ENCODE results near the gene ZNF385A. TPM values are rescaled to one million over a fixed set of nuclear protein-coding genes. Genes with fewer than 3 reads are reported as not detected.

ZNF385A gene
- total and polyA plus RNA-seq, 7 experiments from 2014 or later = 0.39 to 69.9 (median 1.4) TPM

GRCh38 chr12:54383041-54383609 is 1.4 kb downstream of the ZNF385A start:
- H3K4me1 ChIP-seq (ENCODE audit: control insufficient read depth in 2 of 2, insufficient read depth in 2 of 2, low read length in 2 of 2) = peaks cover 0 to 3% of the 10 kb centered on the region in 2 donors
- intact Hi-C loops (cut with micrococcal nuclease) = no loop called here
- H3K4me3 Mint-ChIP-seq = no peak overlapping the region
- H3K36me3 Mint-ChIP-seq = no peaks in the 10 kb centered on the region
- peaks cover 0 to 1% (median 0%) of the 10 kb centered on the region in 11 donors for H3K9me3 Mint-ChIP-seq
- DNase-seq (no peak), ATAC-seq (peak; percentile 77)
- H3K27ac ChIP-seq (ENCODE audit: low read depth, low read length) = no peak overlapping the region
- no peaks in the 10 kb centered on the region for H3K27me3 ChIP-seq (ENCODE audit: control insufficient read depth in 2 of 2, insufficient read depth in 2 of 2, low read length in 2 of 2)
- H3K36me3 ChIP-seq (ENCODE audit: control insufficient read depth in 2 of 3, insufficient read depth in 3 of 3, low read length in 3 of 3) = no peaks in the 10 kb centered on the region
- no peak overlapping the region for H3K27ac Mint-ChIP-seq
- ChIA-PET CTCF (interaction anchor here (0.9 to 5.5 kb wide), 3 partner anchors 15 to 55 kb away, joined by 3 to 31 read pairs (median 7); no protein-coding TSS in a partner anchor), POLR2A (no interaction called here)
- H3K27me3 Mint-ChIP-seq = peaks cover 0 to 5% (median 0%) of the 10 kb centered on the region in 5 donors
- peaks cover 6 to 18% (median 11%) of the 10 kb centered on the region in 7 donors for H3K4me1 Mint-ChIP-seq
- H3K4me3 ChIP-seq (ENCODE audit: low read length) = no peak overlapping the region
- no peaks in the 10 kb centered on the region for H3K9me3 ChIP-seq (ENCODE audit: control insufficient read depth in 2 of 3, low read length in 3 of 3)

DNA sequence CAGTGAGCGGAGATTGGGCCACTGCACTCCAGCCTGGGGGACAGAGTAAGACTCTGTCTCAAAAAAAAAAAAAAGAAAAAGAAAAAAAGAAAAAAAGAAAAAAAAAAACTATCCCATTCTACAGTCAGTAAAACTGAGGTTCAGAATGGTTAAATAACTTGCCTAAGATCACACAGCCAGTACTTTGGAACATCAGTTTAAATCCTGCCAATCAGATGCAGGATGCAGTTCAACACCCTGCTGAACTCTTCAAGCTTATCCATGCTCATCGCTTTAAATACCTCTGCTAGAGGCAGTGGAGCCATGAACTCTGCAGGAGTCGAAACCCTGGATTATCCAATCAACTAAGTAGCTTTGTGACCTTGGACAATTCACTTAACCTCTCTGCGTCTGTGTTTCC is 3.4 kb downstream of the ZNF385A start:
- POLR2A ChIA-PET = no interaction called here
- H3K27ac ChIP-seq (ENCODE audit: low read depth, low read length) = no peak overlapping the region
- no peak overlapping the region for H3K4me3 Mint-ChIP-seq
- peaks cover 0 to 5% (median 0%) of the 10 kb centered on the region in 5 donors for H3K27me3 Mint-ChIP-seq
- intact Hi-C loops (cut with micrococcal nuclease) = no loop called here
- H3K4me1 ChIP-seq (ENCODE audit: control insufficient read depth in 2 of 2, insufficient read depth in 2 of 2, low read length in 2 of 2) = peaks cover 0 to 3% of the 10 kb centered on the region in 2 donors
- ATAC-seq (no peak), DNase-seq (no peak)
- no peak overlapping the region for H3K4me3 ChIP-seq (ENCODE audit: low read length)
- no peak overlapping the region for H3K27ac Mint-ChIP-seq
- no peaks in the 10 kb centered on the region for H3K27me3 ChIP-seq (ENCODE audit: control insufficient read depth in 2 of 2, insufficient read depth in 2 of 2, low read length in 2 of 2)
- H3K9me3 Mint-ChIP-seq = peaks cover 0 to 1% (median 0%) of the 10 kb centered on the region in 11 donors
- CTCF ChIA-PET = interaction anchor here (0.5 to 5.5 kb wide), 12 partner anchors 10 to 1994 kb away, joined by 3 to 31 read pairs (median 4); no protein-coding TSS in a partner anchor
- H3K4me1 Mint-ChIP-seq = peaks cover 6 to 15% (median 6%) of the 10 kb centered on the region in 7 donors
- H3K36me3 ChIP-seq (ENCODE audit: control insufficient read depth in 2 of 3, insufficient read depth in 3 of 3, low read length in 3 of 3) = no peaks in the 10 kb centered on the region
- H3K36me3 Mint-ChIP-seq = no peaks in the 10 kb centered on the region
- H3K9me3 ChIP-seq (ENCODE audit: control insufficient read depth in 2 of 3, low read length in 3 of 3) = no peaks in the 10 kb centered on the region

DNA sequence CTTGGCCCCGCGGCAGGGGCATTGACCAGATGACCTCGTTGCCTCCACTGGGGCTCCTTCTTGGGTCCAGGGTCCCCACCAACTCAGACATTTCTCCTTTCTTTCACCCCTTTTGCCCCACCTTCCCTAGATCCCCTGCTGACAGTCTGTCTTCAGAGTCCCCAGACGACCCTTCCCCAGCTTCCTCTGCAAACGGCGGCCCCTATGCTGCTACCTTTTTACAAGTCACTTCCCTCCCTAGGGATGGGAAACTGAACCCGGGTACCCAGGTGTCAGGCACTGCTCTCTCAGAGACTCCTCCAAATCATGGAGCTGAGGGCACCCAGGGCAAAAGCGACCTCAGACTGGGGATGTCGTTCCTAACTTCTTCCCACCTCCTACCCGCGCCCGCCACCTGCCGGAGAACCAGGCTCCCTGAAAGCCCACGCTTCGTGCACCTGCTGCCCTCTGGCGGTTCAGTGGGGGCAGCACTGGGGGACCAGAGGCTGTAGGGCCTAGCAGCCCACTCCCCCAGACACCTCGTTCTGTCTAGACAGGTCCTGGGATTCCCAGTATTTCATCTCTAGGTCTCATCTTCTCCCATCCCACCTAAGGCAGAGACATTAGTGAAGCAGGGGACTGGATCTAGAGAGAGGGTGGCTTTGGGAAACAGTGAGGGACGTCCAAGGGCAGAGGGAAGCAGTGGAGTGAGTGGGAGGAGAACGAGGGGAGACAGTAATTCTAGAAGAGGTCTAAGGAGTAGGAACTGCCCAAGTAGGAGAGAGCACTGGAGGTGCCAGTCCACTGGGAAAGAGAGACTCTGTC is 4.9 kb downstream of the ZNF385A start:
- peaks cover 0 to 1% (median 0%) of the 10 kb centered on the region in 11 donors for H3K9me3 Mint-ChIP-seq
- no peaks in the 10 kb centered on the region for H3K9me3 ChIP-seq (ENCODE audit: control insufficient read depth in 2 of 3, low read length in 3 of 3)
- intact Hi-C loops (cut with micrococcal nuclease) = loop anchor here (1.0 to 10.0 kb wide), 6 partner anchors 11 to 375 kb away; partner anchors contain the start of genes HOXC8 (in 1 of the 2) and HOXC9 (in 1 of the 2)
- H3K27me3 ChIP-seq (ENCODE audit: control insufficient read depth in 2 of 2, insufficient read depth in 2 of 2, low read length in 2 of 2) = no peaks in the 10 kb centered on the region
- H3K36me3 Mint-ChIP-seq = no peaks in the 10 kb centered on the region
- H3K4me3 ChIP-seq (ENCODE audit: low read length) = no peak overlapping the region
- ChIA-PET CTCF (interaction anchor here (0.7 to 5.5 kb wide), 31 partner anchors 8 to 161 kb away, joined by 3 to 31 read pairs (median 4); no protein-coding TSS in a partner anchor), POLR2A (interaction anchor here (0.7 to 3.0 kb wide), 3 partner anchors 9 to 99 kb away, joined by 3 to 12 read pairs (median 3); partner anchors contain the start of genes CBX5 and HNRNPA1)
- H3K4me3 Mint-ChIP-seq = peak overlapping the region; percentile 43 to 79 (median 59)
- peaks cover 6 to 19% (median 6%) of the 10 kb centered on the region in 7 donors for H3K4me1 Mint-ChIP-seq
- no peaks in the 10 kb centered on the region for H3K36me3 ChIP-seq (ENCODE audit: control insufficient read depth in 2 of 3, insufficient read depth in 3 of 3, low read length in 3 of 3)
- H3K27ac ChIP-seq (ENCODE audit: low read depth, low read length) = no peak overlapping the region
- peak overlapping the region in 3 of 9 donors; percentile 0 to 46 (median 38) for H3K27ac Mint-ChIP-seq
- DNase-seq = peak; percentile 73 to 93 (median 84)
- ATAC-seq = peak; percentile 87
- peaks cover 0 to 3% of the 10 kb centered on the region in 2 donors for H3K4me1 ChIP-seq (ENCODE audit: control insufficient read depth in 2 of 2, insufficient read depth in 2 of 2, low read length in 2 of 2)
- peaks cover 0 to 5% (median 0%) of the 10 kb centered on the region in 5 donors for H3K27me3 Mint-ChIP-seq

- Mint-ChIP-seq H3K4me3 (peak overlapping the region in 6 of 10 donors; percentile 21 to 79 (median 67)), H3K9me3 (no peaks in the 10 kb centered on the region), H3K36me3 (no peaks in the 10 kb centered on the region), H3K27ac (peak overlapping the region in 1 of 9 donors; percentile 30), H3K4me1 (peaks cover 6 to 19% (median 6%) of the 10 kb centered on the region in 7 donors), H3K27me3 (peaks cover 0 to 5% (median 0%) of the 10 kb centered on the region in 5 donors)
- no peaks in the 10 kb centered on the region for H3K9me3 ChIP-seq (ENCODE audit: control insufficient read depth in 2 of 3, low read length in 3 of 3)
- H3K4me1 ChIP-seq (ENCODE audit: control insufficient read depth in 2 of 2, insufficient read depth in 2 of 2, low read length in 2 of 2) = peaks cover 0 to 3% of the 10 kb centered on the region in 2 donors
- ChIA-PET POLR2A (interaction anchor here (0.7 to 3.0 kb wide), 3 partner anchors 9 to 99 kb away, joined by 3 to 12 read pairs (median 3); partner anchors contain the start of genes CBX5 and HNRNPA1), CTCF (interaction anchor here (0.6 to 5.5 kb wide), 29 partner anchors 8 to 160 kb away, joined by 3 to 31 read pairs (median 4); no protein-coding TSS in a partner anchor)
- ATAC-seq (no peak), DNase-seq (peak in 1 of 9 donors; percentile 59)
- intact Hi-C loops (cut with micrococcal nuclease) = loop anchor here (1.0 to 10.0 kb wide), 6 partner anchors 11 to 374 kb away; partner anchors contain the start of genes HOXC8 (in 1 of the 2) and HOXC9 (in 1 of the 2)
- no peaks in the 10 kb centered on the region for H3K36me3 ChIP-seq (ENCODE audit: control insufficient read depth in 2 of 3, insufficient read depth in 3 of 3, low read length in 3 of 3)
- no peak overlapping the region for H3K4me3 ChIP-seq (ENCODE audit: low read length)
- H3K27ac ChIP-seq (ENCODE audit: low read depth, low read length) = no peak overlapping the region
- H3K27me3 ChIP-seq (ENCODE audit: control insufficient read depth in 2 of 2, insufficient read depth in 2 of 2, low read length in 2 of 2) = no peaks in the 10 kb centered on the region
Observed at GRCh38 chr12:54378796-54379397, 5.6 kb downstream of the ZNF385A start.

GRCh38 chr12:54377797-54378515 is 6.6 kb downstream of the ZNF385A start:
- Histone ChIP-seq H3K9me3 (ENCODE audit: control insufficient read depth in 2 of 3, low read length in 3 of 3) (no peaks in the 10 kb centered on the region), H3K4me3 (ENCODE audit: low read length) (no peak overlapping the region), H3K36me3 (ENCODE audit: control insufficient read depth in 2 of 3, insufficient read depth in 3 of 3, low read length in 3 of 3) (no peaks in the 10 kb centered on the region), H3K27me3 (ENCODE audit: control insufficient read depth in 2 of 2, insufficient read depth in 2 of 2, low read length in 2 of 2) (no peaks in the 10 kb centered on the region), H3K27ac (ENCODE audit: low read depth, low read length) (no peak overlapping the region), H3K4me1 (ENCODE audit: control insufficient read depth in 2 of 2, insufficient read depth in 2 of 2, low read length in 2 of 2) (peaks cover 0 to 3% of the 10 kb centered on the region in 2 donors)
- peaks cover 0 to 5% (median 0%) of the 10 kb centered on the region in 5 donors for H3K27me3 Mint-ChIP-seq
- H3K9me3 Mint-ChIP-seq = no peaks in the 10 kb centered on the region
- ATAC-seq (no peak), DNase-seq (no peak)
- intact Hi-C loops (cut with micrococcal nuclease) = loop anchor here in 1 of 2 donors (10.0 kb wide), 1 partner anchor 373 kb away; the partner anchor contains the start of genes HOXC8 and HOXC9
- no peak overlapping the region for H3K27ac Mint-ChIP-seq
- H3K36me3 Mint-ChIP-seq = no peaks in the 10 kb centered on the region
- POLR2A ChIA-PET = interaction anchor here (3.0 kb wide), 1 partner anchor 98 kb away, joined by 12 read pairs; the partner anchor contains the start of genes CBX5 and HNRNPA1
- peaks cover 6 to 23% (median 6%) of the 10 kb centered on the region in 7 donors for H3K4me1 Mint-ChIP-seq
- H3K4me3 Mint-ChIP-seq = peak overlapping the region in 2 of 10 donors; percentile 51 to 70
- CTCF ChIA-PET = interaction anchor here (0.6 to 5.5 kb wide), 5 partner anchors 9 to 150 kb away, joined by 3 to 31 read pairs (median 4); no protein-coding TSS in a partner anchor

All from naive thymus-derived CD4-positive, alpha-beta T cell (primary cell).